Measurements from ENCODE around the gene MBD5. TPM values are rescaled to one million over a fixed set of nuclear protein-coding genes. Genes with fewer than 3 reads are reported as not detected.

Gene MBD5
- total and polyA plus RNA-seq, 8 donors: 3.2 to 173 (median 26.5) TPM

- no peak overlapping the region for H3K4me3 ChIP-seq
- TF ChIP-seq, protein P1, sequence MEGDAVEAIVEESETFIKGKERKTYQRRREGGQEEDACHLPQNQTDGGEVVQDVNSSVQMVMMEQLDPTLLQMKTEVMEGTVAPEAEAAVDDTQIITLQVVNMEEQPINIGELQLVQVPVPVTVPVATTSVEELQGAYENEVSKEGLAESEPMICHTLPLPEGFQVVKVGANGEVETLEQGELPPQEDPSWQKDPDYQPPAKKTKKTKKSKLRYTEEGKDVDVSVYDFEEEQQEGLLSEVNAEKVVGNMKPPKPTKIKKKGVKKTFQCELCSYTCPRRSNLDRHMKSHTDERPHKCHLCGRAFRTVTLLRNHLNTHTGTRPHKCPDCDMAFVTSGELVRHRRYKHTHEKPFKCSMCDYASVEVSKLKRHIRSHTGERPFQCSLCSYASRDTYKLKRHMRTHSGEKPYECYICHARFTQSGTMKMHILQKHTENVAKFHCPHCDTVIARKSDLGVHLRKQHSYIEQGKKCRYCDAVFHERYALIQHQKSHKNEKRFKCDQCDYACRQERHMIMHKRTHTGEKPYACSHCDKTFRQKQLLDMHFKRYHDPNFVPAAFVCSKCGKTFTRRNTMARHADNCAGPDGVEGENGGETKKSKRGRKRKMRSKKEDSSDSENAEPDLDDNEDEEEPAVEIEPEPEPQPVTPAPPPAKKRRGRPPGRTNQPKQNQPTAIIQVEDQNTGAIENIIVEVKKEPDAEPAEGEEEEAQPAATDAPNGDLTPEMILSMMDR (IDR thresholded peaks at IDR 0.05): no peak
- no peak for TF ChIP-seq POLR2A (IDR thresholded peaks at IDR 0.05)
- TF ChIP-seq EP300 (IDR thresholded peaks at IDR 0.05): no peak
- no peak for TF ChIP-seq POLR2AphosphoS5 (IDR thresholded peaks at IDR 0.05)
- DNase-seq: no peak
- H3K4me1 ChIP-seq: no peaks in the 10 kb centered on the region
- 71 to 83% (median 78%) methylated on average over 2 of the region's 2 CpGs for WGBS, 5 donors
- intact Hi-C loops (cut with DNase I; ENCODE audit: low total_unique reads): no loop called here
- H3K27me3 ChIP-seq: no peaks in the 10 kb centered on the region
- H3K9me3 ChIP-seq: no peaks in the 10 kb centered on the region
- H3K36me3 ChIP-seq: peaks cover 0 to 18% (median 13%) of the 10 kb centered on the region in 4 donors
- H3K27ac ChIP-seq: no peak overlapping the region
Measured at GRCh38 chr2:148493822-148494563, 473.1 kb downstream of the MBD5 start.

DNA sequence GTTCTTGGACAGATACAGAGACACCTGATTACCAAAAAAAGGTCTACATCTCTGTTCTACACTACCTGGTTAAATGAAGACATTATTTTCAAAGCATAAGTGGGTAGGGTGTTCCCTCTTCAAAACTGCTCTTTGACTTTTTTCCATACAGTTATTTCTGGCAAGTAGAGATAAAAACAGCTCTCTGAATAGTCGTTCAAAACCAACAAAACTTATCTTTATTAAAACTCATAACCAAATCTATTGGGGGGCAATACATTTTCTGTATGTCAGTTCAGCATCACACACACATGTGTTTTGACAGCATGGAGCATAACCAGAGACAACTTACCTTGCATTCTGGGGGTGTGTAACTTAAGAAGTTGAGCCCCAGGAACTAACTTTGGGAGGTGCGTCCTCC is 474.7 kb downstream of the MBD5 start:
- Histone ChIP-seq H3K9me3 (no peaks in the 10 kb centered on the region), H3K27me3 (no peaks in the 10 kb centered on the region), H3K4me1 (no peaks in the 10 kb centered on the region), H3K27ac (no peak overlapping the region), H3K4me3 (no peak overlapping the region), H3K36me3 (peaks cover 0 to 4% (median 1%) of the 10 kb centered on the region in 4 donors)
- no peak for TF ChIP-seq POLR2A (IDR thresholded peaks at IDR 0.05)
- no peak for TF ChIP-seq POLR2AphosphoS5 (IDR thresholded peaks at IDR 0.05)
- TF ChIP-seq EP300 (IDR thresholded peaks at IDR 0.05): no peak
- TF ChIP-seq, protein P1 (IDR thresholded peaks at IDR 0.05): no peak
- intact Hi-C loops (cut with DNase I; ENCODE audit: low total_unique reads): no loop called here
- no peak for DNase-seq
- 58 to 67% (median 64%) methylated on average over 2 of the region's 2 CpGs for WGBS, 5 donors

- Histone ChIP-seq H3K4me3 (no peak overlapping the region), H3K4me1 (no peaks in the 10 kb centered on the region), H3K9me3 (no peaks in the 10 kb centered on the region), H3K36me3 (peaks cover 0 to 3% (median 0%) of the 10 kb centered on the region in 4 donors), H3K27me3 (no peaks in the 10 kb centered on the region), H3K27ac (no peak overlapping the region)
- intact Hi-C loops (cut with DNase I; ENCODE audit: low total_unique reads): no loop called here
- 29 to 73% (median 35%) methylated on average over 1 of the region's 1 CpG for WGBS, 5 donors
- DNase-seq: no peak
- TF ChIP-seq EP300 (IDR thresholded peaks at IDR 0.05): no peak
- no peak for TF ChIP-seq POLR2A (IDR thresholded peaks at IDR 0.05)
- TF ChIP-seq POLR2AphosphoS5 (IDR thresholded peaks at IDR 0.05): no peak
- TF ChIP-seq, protein P1 (IDR thresholded peaks at IDR 0.05): no peak
Measured at GRCh38 chr2:148501545-148501944, 480.7 kb downstream of the MBD5 start.

DNA sequence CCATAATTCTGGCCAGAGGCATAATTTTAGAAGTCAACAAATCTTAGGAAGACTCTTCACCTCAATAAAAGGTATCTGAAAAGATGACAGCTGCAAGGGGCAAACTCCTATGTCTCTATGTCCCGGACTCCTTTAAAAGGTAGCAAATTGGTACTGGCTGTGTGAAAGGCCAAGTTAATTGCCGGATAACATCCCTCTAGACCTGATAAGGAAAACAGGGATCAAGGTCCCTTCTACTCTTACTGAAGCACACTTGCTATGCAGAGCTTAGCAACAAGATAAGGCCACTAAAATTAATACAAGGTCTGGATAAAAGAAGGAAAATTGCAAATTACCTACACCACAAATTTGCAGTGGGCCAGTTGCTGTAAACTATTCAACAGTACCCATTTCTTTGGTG is 482.6 kb downstream of the MBD5 start:
- Histone ChIP-seq H3K9me3 (no peaks in the 10 kb centered on the region), H3K27me3 (no peaks in the 10 kb centered on the region), H3K4me3 (no peak overlapping the region), H3K27ac (no peak overlapping the region), H3K36me3 (peaks cover 0 to 3% (median 0%) of the 10 kb centered on the region in 4 donors), H3K4me1 (no peaks in the 10 kb centered on the region)
- intact Hi-C loops (cut with DNase I; ENCODE audit: low total_unique reads): no loop called here
- peak in 1 of 2 donors; percentile 37 for DNase-seq
- WGBS, 5 donors: 47 to 68% (median 65%) methylated on average over 2 of the region's 2 CpGs
- no peak for TF ChIP-seq POLR2A (IDR thresholded peaks at IDR 0.05)
- no peak for TF ChIP-seq EP300 (IDR thresholded peaks at IDR 0.05)
- no peak for TF ChIP-seq POLR2AphosphoS5 (IDR thresholded peaks at IDR 0.05)
- TF ChIP-seq, protein P1 (IDR thresholded peaks at IDR 0.05): no peak

All from stomach (tissue), 9 donors.